ENCODE results near the gene RGR.
A peak's percentile ranks its signal among the peaks of the same experiment; 100 is the strongest.

RGR gene

DNA sequence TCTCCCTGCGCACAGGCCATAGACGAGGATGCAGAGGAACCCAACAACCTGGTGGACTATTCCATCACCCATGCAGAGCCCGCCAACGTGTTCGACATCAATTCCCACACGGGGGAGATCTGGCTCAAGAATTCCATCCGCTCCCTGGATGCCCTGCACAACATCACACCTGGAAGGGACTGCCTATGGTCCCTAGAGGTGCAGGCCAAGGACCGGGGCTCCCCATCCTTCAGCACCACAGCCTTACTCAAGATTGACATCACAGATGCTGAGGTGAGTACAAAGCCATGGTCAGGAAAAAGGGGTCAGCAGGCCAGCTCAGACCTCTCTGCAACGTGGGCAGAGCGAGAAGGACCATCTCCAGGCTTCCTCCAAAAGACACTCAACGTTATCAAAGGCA lies 31.8 kb upstream of the RGR start:
- TF ChIP-seq YY1 (IDR thresholded peaks at IDR 0.05; ENCODE audit: low read depth) (no peak), TCF12 (IDR thresholded peaks at IDR 0.05; ENCODE audit: low read depth) (no peak), NFIC (IDR thresholded peaks at IDR 0.05) (no peak), EGR1 (IDR thresholded peaks at IDR 0.05) (no peak), TEAD4 (IDR thresholded peaks at IDR 0.05) (no peak), CREB1 (IDR thresholded peaks at IDR 0.05; ENCODE audit: low read depth) (no peak), TAF1 (IDR thresholded peaks at IDR 0.05; ENCODE audit: low read depth) (no peak)
- TF ChIP-seq, protein P1, sequence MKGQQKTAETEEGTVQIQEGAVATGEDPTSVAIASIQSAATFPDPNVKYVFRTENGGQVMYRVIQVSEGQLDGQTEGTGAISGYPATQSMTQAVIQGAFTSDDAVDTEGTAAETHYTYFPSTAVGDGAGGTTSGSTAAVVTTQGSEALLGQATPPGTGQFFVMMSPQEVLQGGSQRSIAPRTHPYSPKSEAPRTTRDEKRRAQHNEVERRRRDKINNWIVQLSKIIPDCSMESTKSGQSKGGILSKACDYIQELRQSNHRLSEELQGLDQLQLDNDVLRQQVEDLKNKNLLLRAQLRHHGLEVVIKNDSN (IDR thresholded peaks at IDR 0.05): no peak
- TF ChIP-seq, protein P2, sequence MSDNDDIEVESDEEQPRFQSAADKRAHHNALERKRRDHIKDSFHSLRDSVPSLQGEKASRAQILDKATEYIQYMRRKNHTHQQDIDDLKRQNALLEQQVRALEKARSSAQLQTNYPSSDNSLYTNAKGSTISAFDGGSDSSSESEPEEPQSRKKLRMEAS (IDR thresholded peaks at IDR 0.05): no peak

DNA sequence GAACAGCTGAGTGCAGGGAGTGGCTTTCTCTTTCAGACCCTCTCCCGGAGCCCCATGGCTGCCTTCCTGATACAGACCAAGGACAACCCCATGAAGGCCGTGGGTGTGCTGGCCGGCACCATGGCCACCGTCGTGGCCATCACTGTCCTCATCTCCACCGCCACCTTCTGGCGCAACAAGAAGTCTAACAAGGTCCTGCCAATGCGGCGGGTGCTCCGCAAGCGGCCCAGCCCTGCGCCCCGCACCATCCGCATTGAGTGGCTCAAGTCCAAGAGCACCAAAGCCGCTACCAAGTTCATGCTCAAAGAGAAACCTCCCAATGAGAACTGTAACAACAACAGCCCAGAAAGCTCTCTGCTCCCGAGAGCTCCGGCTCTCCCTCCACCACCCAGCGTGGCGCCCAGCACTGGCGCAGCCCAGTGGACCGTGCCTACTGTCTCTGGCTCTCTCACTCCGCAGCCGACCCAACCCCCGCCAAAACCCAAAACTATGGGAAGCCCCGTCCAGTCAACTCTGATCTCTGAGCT lies 30.7 kb upstream of the RGR start:
- TF ChIP-seq RAD21 (IDR thresholded peaks at IDR 0.05; ENCODE audit: low read depth): no peak
- no peak for TF ChIP-seq CEBPB (IDR thresholded peaks at IDR 0.05)
- no peak for TF ChIP-seq TEAD4 (IDR thresholded peaks at IDR 0.05)
- TF ChIP-seq FOXM1 (IDR thresholded peaks at IDR 0.05; ENCODE audit: borderline replicate concordance, low read depth): no peak
- no peak for TF ChIP-seq TCF12 (IDR thresholded peaks at IDR 0.05; ENCODE audit: low read depth)
- no peak for TF ChIP-seq CREB1 (IDR thresholded peaks at IDR 0.05; ENCODE audit: low read depth)
- no peak for TF ChIP-seq ZBTB7A (IDR thresholded peaks at IDR 0.05; ENCODE audit: low read depth)
- TF ChIP-seq YY1 (IDR thresholded peaks at IDR 0.05; ENCODE audit: low read depth): no peak
- TF ChIP-seq, protein P2 (IDR thresholded peaks at IDR 0.05): no peak
- no peak for TF ChIP-seq NFIC (IDR thresholded peaks at IDR 0.05)
- TF ChIP-seq TAF1 (IDR thresholded peaks at IDR 0.05; ENCODE audit: low read depth): no peak
- TF ChIP-seq, protein P3, sequence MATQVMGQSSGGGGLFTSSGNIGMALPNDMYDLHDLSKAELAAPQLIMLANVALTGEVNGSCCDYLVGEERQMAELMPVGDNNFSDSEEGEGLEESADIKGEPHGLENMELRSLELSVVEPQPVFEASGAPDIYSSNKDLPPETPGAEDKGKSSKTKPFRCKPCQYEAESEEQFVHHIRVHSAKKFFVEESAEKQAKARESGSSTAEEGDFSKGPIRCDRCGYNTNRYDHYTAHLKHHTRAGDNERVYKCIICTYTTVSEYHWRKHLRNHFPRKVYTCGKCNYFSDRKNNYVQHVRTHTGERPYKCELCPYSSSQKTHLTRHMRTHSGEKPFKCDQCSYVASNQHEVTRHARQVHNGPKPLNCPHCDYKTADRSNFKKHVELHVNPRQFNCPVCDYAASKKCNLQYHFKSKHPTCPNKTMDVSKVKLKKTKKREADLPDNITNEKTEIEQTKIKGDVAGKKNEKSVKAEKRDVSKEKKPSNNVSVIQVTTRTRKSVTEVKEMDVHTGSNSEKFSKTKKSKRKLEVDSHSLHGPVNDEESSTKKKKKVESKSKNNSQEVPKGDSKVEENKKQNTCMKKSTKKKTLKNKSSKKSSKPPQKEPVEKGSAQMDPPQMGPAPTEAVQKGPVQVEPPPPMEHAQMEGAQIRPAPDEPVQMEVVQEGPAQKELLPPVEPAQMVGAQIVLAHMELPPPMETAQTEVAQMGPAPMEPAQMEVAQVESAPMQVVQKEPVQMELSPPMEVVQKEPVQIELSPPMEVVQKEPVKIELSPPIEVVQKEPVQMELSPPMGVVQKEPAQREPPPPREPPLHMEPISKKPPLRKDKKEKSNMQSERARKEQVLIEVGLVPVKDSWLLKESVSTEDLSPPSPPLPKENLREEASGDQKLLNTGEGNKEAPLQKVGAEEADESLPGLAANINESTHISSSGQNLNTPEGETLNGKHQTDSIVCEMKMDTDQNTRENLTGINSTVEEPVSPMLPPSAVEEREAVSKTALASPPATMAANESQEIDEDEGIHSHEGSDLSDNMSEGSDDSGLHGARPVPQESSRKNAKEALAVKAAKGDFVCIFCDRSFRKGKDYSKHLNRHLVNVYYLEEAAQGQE (IDR thresholded peaks at IDR 0.05; ENCODE audit: low read depth): no peak
- no peak for TF ChIP-seq EP300 (IDR thresholded peaks at IDR 0.05; ENCODE audit: borderline replicate concordance)
- no peak for TF ChIP-seq EGR1 (IDR thresholded peaks at IDR 0.05)
- TF ChIP-seq, protein P1 (IDR thresholded peaks at IDR 0.05): no peak

DNA sequence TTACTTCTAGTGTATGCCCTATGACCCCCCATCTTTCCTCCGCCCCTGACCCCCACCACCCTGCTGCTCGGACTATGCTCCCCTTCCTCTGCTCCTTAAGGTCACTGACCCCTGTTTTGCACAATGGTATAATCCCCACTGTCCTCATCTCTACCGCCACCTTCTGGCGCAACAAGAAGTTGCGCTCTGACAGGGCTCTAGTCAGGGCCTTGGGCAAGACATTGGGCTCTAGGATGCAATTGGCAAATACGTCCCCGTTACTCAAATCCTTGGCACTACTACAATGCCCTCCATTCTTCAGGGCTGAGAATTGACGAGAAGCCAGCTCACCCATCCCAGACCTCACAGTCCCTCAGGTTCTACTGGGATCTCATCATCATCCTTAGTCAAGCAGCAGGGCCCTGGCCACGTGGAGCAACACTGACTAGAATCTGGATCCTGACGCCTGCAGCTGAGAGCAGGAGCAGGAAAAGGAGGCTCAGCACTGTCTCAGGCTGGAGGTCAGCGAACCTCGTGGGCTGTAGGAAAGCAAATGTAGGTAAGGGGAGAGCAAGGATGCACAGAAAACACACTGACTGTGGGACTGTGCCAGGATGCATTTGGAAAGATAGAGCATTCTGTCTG lies 30.1 kb upstream of the RGR start:
- peak; percentile 48 for TF ChIP-seq RAD21 (IDR thresholded peaks at IDR 0.05; ENCODE audit: low read depth)
- TF ChIP-seq, protein P2 (IDR thresholded peaks at IDR 0.05): no peak

DNA sequence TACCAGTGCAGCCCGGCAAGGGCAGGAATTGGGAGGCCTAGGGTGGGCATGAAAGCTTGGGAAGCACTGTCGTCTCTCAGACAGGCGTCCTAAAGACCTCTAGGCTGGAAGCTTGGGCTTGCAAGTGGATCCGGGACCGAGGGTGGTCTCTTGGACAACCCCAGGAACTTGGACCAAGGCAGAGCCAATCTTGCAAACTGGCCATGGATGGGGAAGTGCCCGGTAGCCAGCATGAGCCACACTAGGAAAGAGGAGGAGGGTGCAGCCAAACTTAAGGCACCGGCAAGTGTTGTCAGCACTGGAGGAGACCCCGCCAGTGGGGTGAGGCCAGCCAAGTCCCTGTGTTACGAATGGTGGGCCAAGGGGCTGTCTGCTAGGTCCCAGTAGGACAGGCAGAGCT lies 28.0 kb upstream of the RGR start:
- no peak for TF ChIP-seq EP300 (IDR thresholded peaks at IDR 0.05; ENCODE audit: borderline replicate concordance)
- no peak for TF ChIP-seq ZBTB7A (IDR thresholded peaks at IDR 0.05; ENCODE audit: low read depth)
- no peak for TF ChIP-seq TEAD4 (IDR thresholded peaks at IDR 0.05)
- TF ChIP-seq, protein P2 (IDR thresholded peaks at IDR 0.05): no peak
- TF ChIP-seq YY1 (IDR thresholded peaks at IDR 0.05; ENCODE audit: low read depth): no peak
- TF ChIP-seq TCF12 (IDR thresholded peaks at IDR 0.05; ENCODE audit: low read depth): no peak

DNA sequence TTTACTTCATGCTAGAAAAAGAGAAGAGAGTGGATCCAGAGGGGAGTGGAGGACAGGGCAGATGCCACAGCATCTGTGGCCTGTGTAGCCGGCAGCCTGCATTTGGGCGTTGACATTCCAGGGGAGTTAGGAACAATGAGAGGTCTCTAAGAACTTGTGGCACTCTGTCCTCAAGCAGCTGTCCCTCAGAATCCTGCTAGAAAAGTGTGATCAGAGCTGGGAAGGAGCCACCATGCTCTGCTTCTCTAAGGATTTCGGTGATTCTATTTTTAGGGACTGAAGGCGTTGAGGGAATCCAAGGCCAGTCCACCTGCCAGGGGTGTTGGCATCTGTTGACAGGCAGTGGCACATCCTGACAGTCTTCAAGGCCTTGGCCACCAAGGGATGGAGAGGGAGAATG lies 27.1 kb upstream of the RGR start:
- TF ChIP-seq, protein P1 (IDR thresholded peaks at IDR 0.05): no peak
- TF ChIP-seq TCF12 (IDR thresholded peaks at IDR 0.05; ENCODE audit: low read depth) (no peak), FOXM1 (IDR thresholded peaks at IDR 0.05; ENCODE audit: borderline replicate concordance, low read depth) (no peak)
- TF ChIP-seq, protein P3 (IDR thresholded peaks at IDR 0.05; ENCODE audit: low read depth): no peak

DNA sequence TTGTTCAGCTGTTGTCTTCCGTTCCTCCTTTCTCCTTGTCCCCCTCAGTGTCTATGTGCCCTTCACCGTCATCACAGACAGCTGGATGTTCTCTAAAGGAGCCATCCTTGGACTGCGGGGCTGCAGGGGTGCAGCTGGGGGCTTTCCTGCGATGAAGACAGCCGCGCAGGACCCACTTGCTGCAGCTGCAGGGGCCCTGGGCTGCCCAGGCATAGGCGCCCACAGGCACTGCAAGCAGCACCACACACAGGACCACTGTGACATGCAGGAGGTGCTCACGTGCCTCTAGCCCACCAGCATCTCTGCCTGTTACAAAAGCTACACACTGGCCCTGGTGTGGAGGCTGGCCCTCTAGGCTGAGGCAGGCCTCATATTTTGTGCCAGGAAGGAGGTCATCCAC lies 22.9 kb upstream of the RGR start:
- TF ChIP-seq, protein P2 (IDR thresholded peaks at IDR 0.05): no peak
- no peak for TF ChIP-seq CREB1 (IDR thresholded peaks at IDR 0.05; ENCODE audit: low read depth)
- TF ChIP-seq CEBPB (IDR thresholded peaks at IDR 0.05): no peak
- no peak for TF ChIP-seq RAD21 (IDR thresholded peaks at IDR 0.05; ENCODE audit: low read depth)
- no peak for TF ChIP-seq TAF1 (IDR thresholded peaks at IDR 0.05; ENCODE audit: low read depth)
- no peak for TF ChIP-seq NFIC (IDR thresholded peaks at IDR 0.05)
- TF ChIP-seq YY1 (IDR thresholded peaks at IDR 0.05; ENCODE audit: low read depth): no peak
